Activated naive CD4-positive, alpha-beta T cell treated with anti-CD3 and anti-CD28 coated beads, Interleukin-2, amount 50 U/mL, for 16 hours (primary cell): ENCODE measurements around the gene TCF20.

Source experiments
- DNase-seq: peaks from one replicate; pipeline ENCODE4 v3.0.0-alpha.2; 2020

The TCF20 gene

GRCh38 chr22:42281706-42282251, 11.3 kb upstream of the TCF20 start:
- DNase-seq = no peak

- no peak for DNase-seq
These were observed 10.8 kb upstream of the TCF20 start for GRCh38 chr22:42281284-42281683.

GRCh38 chr22:42280836-42281235, 10.4 kb upstream of the TCF20 start:
- no peak for DNase-seq

- DNase-seq = no peak
These were observed 9.7 kb upstream of the TCF20 start for GRCh38 chr22:42280140-42280539.

- DNase-seq = no peak
These were observed 9.1 kb upstream of the TCF20 start for GRCh38 chr22:42279425-42280020.

GRCh38 chr22:42277988-42278776, 7.7 kb upstream of the TCF20 start:
- no peak for DNase-seq

GRCh38 chr22:42277232-42277753, 6.8 kb upstream of the TCF20 start:
- DNase-seq = no peak

- no peak for DNase-seq
These were observed 5.5 kb upstream of the TCF20 start for GRCh38 chr22:42275970-42276369.

- no peak for DNase-seq
These were observed 4.7 kb upstream of the TCF20 start for GRCh38 chr22:42275176-42275575.

GRCh38 chr22:42273855-42274451, 3.5 kb upstream of the TCF20 start:
- no peak for DNase-seq

GRCh38 chr22:42272431-42272999, 2.1 kb upstream of the TCF20 start:
- no peak for DNase-seq

- no peak for DNase-seq
These were observed 1.5 kb upstream of the TCF20 start for GRCh38 chr22:42271906-42272305.

GRCh38 chr22:42271191-42271813, 849 bp upstream of the TCF20 start:
- DNase-seq = no peak

GRCh38 chr22:42270176-42270509, 310 bp downstream of the TCF20 start:
- no peak for DNase-seq

- DNase-seq = peak; percentile 73
These were observed 849 bp downstream of the TCF20 start for GRCh38 chr22:42269432-42270175.

- DNase-seq = no peak
These were observed 1.5 kb downstream of the TCF20 start for GRCh38 chr22:42268852-42269410.

- DNase-seq = no peak
These were observed 5.1 kb downstream of the TCF20 start for GRCh38 chr22:42265321-42265720.

- no peak for DNase-seq
These were observed 6.5 kb downstream of the TCF20 start for GRCh38 chr22:42263944-42264343.

GRCh38 chr22:42262964-42263363, 7.5 kb downstream of the TCF20 start:
- DNase-seq = no peak

GRCh38 chr22:42261296-42261695, 9.2 kb downstream of the TCF20 start:
- DNase-seq = no peak

GRCh38 chr22:42258126-42258525, 12.3 kb downstream of the TCF20 start:
- DNase-seq = no peak

- no peak for DNase-seq
These were observed 13.1 kb downstream of the TCF20 start for GRCh38 chr22:42257386-42257785.
